ENCODE results near the gene MYH6. TPM values are rescaled to one million over a fixed set of nuclear protein-coding genes. Genes with fewer than 3 reads are reported as not detected.

Gene MYH6
- total RNA-seq, 1 donor = not detected

- H3K9me3 ChIP-seq (ENCODE audit: low read depth, low read length) = no peaks in the 10 kb centered on the region
- no peaks in the 10 kb centered on the region for H3K36me3 ChIP-seq (ENCODE audit: insufficient read depth, low read length)
- no peaks in the 10 kb centered on the region for H3K79me2 ChIP-seq (ENCODE audit: insufficient read depth, low read length)
- no peak overlapping the region for H2AFZ ChIP-seq (ENCODE audit: low read length)
- TF ChIP-seq CTCF (IDR thresholded peaks at IDR 0.05; ENCODE audit: extremely low read depth, low read depth, low read length) = no peak
- DNase-seq (ENCODE audit: insufficient read length, low spot score, missing footprints) = no peak
- peaks cover 2% of the 10 kb centered on the region for H3K27me3 ChIP-seq (ENCODE audit: insufficient read depth, low read length)
- no peak overlapping the region for H3K4me2 ChIP-seq (ENCODE audit: insufficient read depth, low read length)
- H3K4me1 ChIP-seq (ENCODE audit: insufficient read depth, low read length) = no peaks in the 10 kb centered on the region
- no peak overlapping the region for H3K27ac ChIP-seq (ENCODE audit: low read depth, low read length)
- H4K20me1 ChIP-seq (ENCODE audit: insufficient read depth, low read length) = no peaks in the 10 kb centered on the region
- H3K4me3 ChIP-seq (ENCODE audit: insufficient read depth, low read length) = no peak overlapping the region
Observed at GRCh38 chr14:23442721-23443356, 34.8 kb upstream of the MYH6 start.

DNA sequence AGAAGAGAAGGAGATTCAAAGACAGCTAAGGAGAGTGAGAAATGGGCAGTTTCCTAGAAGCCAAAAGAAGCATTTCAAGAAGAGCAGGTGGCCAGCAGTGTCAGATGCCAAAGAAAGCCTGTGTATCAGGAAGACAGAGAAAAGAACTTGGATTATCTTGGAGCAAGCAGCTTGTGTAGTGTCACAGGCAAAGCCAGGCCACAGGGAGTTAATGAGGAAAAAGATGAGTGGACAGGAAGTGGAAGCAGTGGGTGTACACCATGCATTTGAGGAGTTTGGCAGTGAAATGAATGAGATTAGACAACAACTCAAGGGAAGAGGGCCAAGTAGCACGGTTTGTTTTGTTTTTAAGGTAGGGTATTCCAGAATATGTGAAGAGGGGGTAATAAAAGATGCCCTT lies 33.0 kb upstream of the MYH6 start:
- Histone ChIP-seq H3K4me3 (ENCODE audit: insufficient read depth, low read length) (no peak overlapping the region), H3K9me3 (ENCODE audit: low read depth, low read length) (no peaks in the 10 kb centered on the region), H4K20me1 (ENCODE audit: insufficient read depth, low read length) (no peaks in the 10 kb centered on the region), H3K27me3 (ENCODE audit: insufficient read depth, low read length) (peaks cover 2% of the 10 kb centered on the region), H3K27ac (ENCODE audit: low read depth, low read length) (no peak overlapping the region), H3K79me2 (ENCODE audit: insufficient read depth, low read length) (no peaks in the 10 kb centered on the region), H3K4me1 (ENCODE audit: insufficient read depth, low read length) (no peaks in the 10 kb centered on the region), H2AFZ (ENCODE audit: low read length) (no peak overlapping the region), H3K4me2 (ENCODE audit: insufficient read depth, low read length) (no peak overlapping the region), H3K36me3 (ENCODE audit: insufficient read depth, low read length) (no peaks in the 10 kb centered on the region)
- no peak for TF ChIP-seq CTCF (IDR thresholded peaks at IDR 0.05; ENCODE audit: extremely low read depth, low read depth, low read length)
- DNase-seq (ENCODE audit: insufficient read length, low spot score, missing footprints) = peak; percentile 71

GRCh38 chr14:23439107-23439835 lies 31.2 kb upstream of the MYH6 start:
- TF ChIP-seq CTCF (IDR thresholded peaks at IDR 0.05; ENCODE audit: extremely low read depth, low read depth, low read length) = no peak
- Histone ChIP-seq H3K27ac (ENCODE audit: low read depth, low read length) (no peak overlapping the region), H3K27me3 (ENCODE audit: insufficient read depth, low read length) (no peaks in the 10 kb centered on the region), H3K9me3 (ENCODE audit: low read depth, low read length) (no peaks in the 10 kb centered on the region), H3K36me3 (ENCODE audit: insufficient read depth, low read length) (no peaks in the 10 kb centered on the region), H3K4me3 (ENCODE audit: insufficient read depth, low read length) (no peak overlapping the region), H2AFZ (ENCODE audit: low read length) (no peak overlapping the region), H3K4me1 (ENCODE audit: insufficient read depth, low read length) (no peaks in the 10 kb centered on the region), H3K79me2 (ENCODE audit: insufficient read depth, low read length) (no peaks in the 10 kb centered on the region), H4K20me1 (ENCODE audit: insufficient read depth, low read length) (no peaks in the 10 kb centered on the region), H3K4me2 (ENCODE audit: insufficient read depth, low read length) (no peak overlapping the region)
- DNase-seq (ENCODE audit: insufficient read length, low spot score, missing footprints) = no peak
